Psoas muscle (tissue), 8 donors: Measurements from ENCODE around the gene GCDH. TPM values are rescaled to one million over a fixed set of nuclear protein-coding genes. Genes with fewer than 3 reads are reported as not detected.
A peak's percentile ranks its signal among the peaks of the same experiment; 100 is the strongest.

Experiments
- ATAC-seq, 4 donors: fragments of 200-7000 bp; cut with Tn5 transposase; one replicate each; pipeline ENCODE4 v1.9.1; 2020; ENCODE audit warnings: moderate library complexity in 3 of 4, mild to moderate bottlenecking in 2 of 4
- DNase-seq, 2 donors: peaks; one replicate each; pipeline ENCODE4 v3.0.0-alpha.2; 2020
- H3K27ac ChIP-seq: fragments of 200-600 bp; one replicate; pipeline ENCODE4 v1.8.0; 2022
- H3K27me3 ChIP-seq, 3 donors: fragments of 200-600 bp in 1 of 3; one replicate each; pipeline versions ENCODE4 v1.6.1 to v1.8.0; 2013 to 2022; ENCODE audit warnings: low read length in 2 of 3, mild to moderate bottlenecking in 2 of 3, moderate library complexity in 1 of 3; ENCODE audit not compliant: insufficient read depth in 3 of 3
- H3K36me3 ChIP-seq, 2 donors: fragments of 200-600 bp in 1 of 2; one replicate each; pipeline versions ENCODE4 v1.6.1 to v1.8.0; 2013 to 2022; ENCODE audit warnings: low read depth in 1 of 2, mild to moderate bottlenecking in 1 of 2, moderate library complexity in 1 of 2; ENCODE audit not compliant: insufficient read depth in 1 of 2
- H3K4me1 ChIP-seq: fragments of 200-600 bp; one replicate; pipeline ENCODE4 v1.8.0; 2022
- H3K4me3 ChIP-seq: fragments of 200-600 bp; one replicate; pipeline ENCODE4 v1.8.0; 2022; ENCODE audit warnings: mild to moderate bottlenecking
- H3K9me3 ChIP-seq: fragments of 200-600 bp; one replicate; pipeline ENCODE4 v1.8.0; 2022
- WGBS, 3 donors: extraction: QIAGEN DNeasy Blood & Tissue Kit; methylation state at CpG; one replicate each; pipeline versions ENCODE4 v1.1.6 to v1.1.7; 2013; 5-methylcytosine and 5-hydroxymethylcytosine counted together
- intact Hi-C, 2 donors: fragments of 100-400 bp; cut with DNase I; formaldehyde crosslinking; loops; one replicate each; pipeline versions ENCODE4 v1.11.0 to v1.14.2; 2022
- polyA plus RNA-seq, 3 donors: library from polyadenylated mRNA; stranded (reverse); fragments of 200-250 nt; gene quantifications; one replicate each; pipeline ENCODE4 v1.2.3, GENCODE V29; 2013
- total RNA-seq, 4 donors: library from RNA; stranded (reverse); fragmentation: NEBNext Ultra II Directional in 2 of 4; extraction: Animal tissue kit (Norgen Biotek cat#: 25700) in 2 of 4; gene quantifications; one replicate each; pipeline versions ENCODE4 v1.2.1 to v1.2.4, GENCODE V29; 2021 to 2023
- TF ChIP-seq, protein P1 (sequence below): fragments of 200-600 bp; IDR thresholded peaks from one replicate; pipeline ENCODE4 v1.8.0; 2022; ENCODE audit warnings: antibody characterized with exemption
- donor health status: healthy with polysubstance abuse.
- donor health status: DM: no; HTN: no; CAD: no; lungs with moderate emphysema.
- donor health status: Bipolar disorder and iron deficiency.
- donor health status: healthy.
- donor health status: DM: yes; HTN: yes; CAD: no.
- donor health status: DM: no; HTN: no; CAD: no.
- donor health status: DM: no; HTN: no; CAD: no.
- donor health status: DM: yes; HTN: yes; CAD: no.

The GCDH gene
- total and polyA plus RNA-seq, 7 donors: 18.9 to 45.2 (median 21.9) TPM

DNA sequence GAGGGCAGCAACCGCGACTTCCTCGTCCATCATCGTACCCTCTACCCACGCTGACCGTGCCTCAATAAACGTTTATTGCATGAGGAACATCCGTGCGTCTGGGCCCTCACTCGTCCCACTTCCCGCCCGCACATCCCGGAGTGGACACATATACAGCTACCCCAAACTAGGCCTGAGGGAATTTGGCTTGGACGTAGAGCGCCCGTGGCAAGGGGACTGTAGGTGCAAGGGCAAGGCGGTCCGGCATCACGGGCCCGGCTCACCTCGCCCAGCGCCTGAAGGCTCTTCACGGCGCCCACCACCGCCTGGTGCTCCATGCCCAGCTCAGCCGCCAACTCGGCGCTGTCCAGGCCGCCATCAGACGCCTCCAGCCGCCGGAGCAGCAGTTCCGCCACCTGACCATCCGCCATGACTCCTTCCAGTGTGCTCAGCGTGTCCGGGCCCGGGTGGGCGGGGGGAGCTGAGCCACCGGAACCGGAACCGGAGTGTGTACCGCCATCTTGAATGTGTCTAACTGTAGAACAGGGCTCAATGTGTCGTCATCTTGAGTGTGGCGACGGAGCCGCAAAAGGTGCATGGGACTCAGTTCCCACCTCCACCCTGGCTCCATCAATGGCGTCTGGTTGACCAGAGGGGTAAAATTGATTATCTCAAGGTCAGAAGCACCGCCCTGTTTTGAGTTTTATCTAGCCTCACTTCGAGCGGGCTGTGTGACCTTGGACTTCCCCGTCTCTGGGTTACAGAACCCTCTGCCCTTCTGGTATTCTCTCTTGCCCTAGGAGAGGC, 42.5 kb downstream of the GCDH start, which contains the start of gene FARSA:
Gene FARSA (minus strand): TSS at position 425 of the 786 bp plus-strand sequence. CDS start 15 bp downstream, at position 410.
- Histone ChIP-seq H3K36me3 (peaks cover 0 to 28% of the 10 kb centered on the region in 2 donors), H3K27ac (peak within 1 kb of the TSS; percentile 86), H3K27me3 (no peaks in the 10 kb centered on the region), H3K4me1 (peaks cover 14% of the 10 kb centered on the region), H3K9me3 (no peaks in the 10 kb centered on the region), H3K4me3 (peak within 1 kb of the TSS; percentile 94)
- TF ChIP-seq, protein P1, sequence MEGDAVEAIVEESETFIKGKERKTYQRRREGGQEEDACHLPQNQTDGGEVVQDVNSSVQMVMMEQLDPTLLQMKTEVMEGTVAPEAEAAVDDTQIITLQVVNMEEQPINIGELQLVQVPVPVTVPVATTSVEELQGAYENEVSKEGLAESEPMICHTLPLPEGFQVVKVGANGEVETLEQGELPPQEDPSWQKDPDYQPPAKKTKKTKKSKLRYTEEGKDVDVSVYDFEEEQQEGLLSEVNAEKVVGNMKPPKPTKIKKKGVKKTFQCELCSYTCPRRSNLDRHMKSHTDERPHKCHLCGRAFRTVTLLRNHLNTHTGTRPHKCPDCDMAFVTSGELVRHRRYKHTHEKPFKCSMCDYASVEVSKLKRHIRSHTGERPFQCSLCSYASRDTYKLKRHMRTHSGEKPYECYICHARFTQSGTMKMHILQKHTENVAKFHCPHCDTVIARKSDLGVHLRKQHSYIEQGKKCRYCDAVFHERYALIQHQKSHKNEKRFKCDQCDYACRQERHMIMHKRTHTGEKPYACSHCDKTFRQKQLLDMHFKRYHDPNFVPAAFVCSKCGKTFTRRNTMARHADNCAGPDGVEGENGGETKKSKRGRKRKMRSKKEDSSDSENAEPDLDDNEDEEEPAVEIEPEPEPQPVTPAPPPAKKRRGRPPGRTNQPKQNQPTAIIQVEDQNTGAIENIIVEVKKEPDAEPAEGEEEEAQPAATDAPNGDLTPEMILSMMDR: no peak
- ATAC-seq: peak; percentile 81 to 84 (median 84)
- DNase-seq: peak; percentile 95
- intact Hi-C loops: loop anchor here in 1 of 2 donors (10.0 kb wide), 1 partner anchor 129 kb away; the partner anchor contains the start of genes PRDX2, RNASEH2A and THSD8
- WGBS, 3 donors: 2 to 3% (median 3%) methylated on average over 49 to 51 of the region's 51 CpGs

DNA sequence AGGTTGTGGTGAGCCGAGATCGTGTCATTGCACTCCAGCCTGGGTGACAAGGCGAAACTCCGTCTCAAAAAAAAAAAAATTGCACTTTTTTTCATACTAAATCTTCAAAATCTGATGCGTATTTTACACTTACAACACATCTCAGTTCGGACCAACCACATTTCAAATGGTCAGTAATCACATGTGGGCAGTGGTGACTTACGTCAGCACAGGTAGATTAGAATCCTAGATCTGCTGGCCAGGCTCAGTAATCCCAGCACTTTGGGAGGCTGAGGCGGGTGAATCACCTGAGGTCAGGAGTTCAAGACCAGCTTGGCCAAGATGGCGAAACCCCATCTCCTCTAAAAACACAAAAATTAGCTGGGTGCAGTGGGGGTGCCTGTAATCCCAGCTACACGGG, 44.1 kb downstream of the GCDH start:
- DNase-seq (no peak), ATAC-seq (no peak)
- H3K27ac ChIP-seq: no peak overlapping the region
- TF ChIP-seq, protein P1: no peak
- intact Hi-C loops: loop anchor here in 1 of 2 donors (10.0 kb wide), 1 partner anchor 130 kb away; the partner anchor contains the start of genes PRDX2, RNASEH2A and THSD8
- peaks cover 21% of the 10 kb centered on the region for H3K4me1 ChIP-seq
- whole genome bisulfite sequencing, 3 donors: 87 to 90% (median 89%) methylated on average over 10 of the region's 10 CpGs
- no peaks in the 10 kb centered on the region for H3K27me3 ChIP-seq
- no peak overlapping the region for H3K4me3 ChIP-seq
- no peaks in the 10 kb centered on the region for H3K9me3 ChIP-seq
- peaks cover 3 to 21% of the 10 kb centered on the region in 2 donors for H3K36me3 ChIP-seq

DNA sequence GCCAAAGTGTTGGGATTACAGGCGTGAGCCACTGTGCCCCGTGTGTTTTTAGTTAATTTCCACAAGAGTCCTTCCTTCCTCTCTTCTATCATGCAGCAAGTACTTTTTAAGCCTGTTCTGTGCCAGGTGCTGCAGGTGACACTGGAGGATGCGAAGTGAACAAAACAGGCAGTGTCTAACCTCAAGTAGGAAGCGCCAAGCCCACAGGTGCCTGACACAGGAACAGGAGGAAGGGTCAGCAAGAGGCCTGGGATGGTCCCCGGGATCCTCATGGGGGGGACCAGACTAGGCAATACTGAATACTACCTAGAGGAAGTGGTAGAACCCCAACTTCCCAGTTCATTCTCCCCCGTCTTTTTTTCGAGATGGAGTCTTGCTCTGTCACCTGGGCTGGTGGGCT, 45.6 kb downstream of the GCDH start:
- Histone ChIP-seq H3K9me3 (no peaks in the 10 kb centered on the region), H3K36me3 (peaks cover 13 to 24% of the 10 kb centered on the region in 2 donors), H3K27me3 (no peaks in the 10 kb centered on the region), H3K4me3 (no peak overlapping the region), H3K4me1 (peaks cover 31% of the 10 kb centered on the region), H3K27ac (no peak overlapping the region)
- TF ChIP-seq, protein P1: no peak
- DNase-seq (no peak), ATAC-seq (no peak)
- intact Hi-C loops: loop anchor here in 1 of 2 donors (10.0 kb wide), 1 partner anchor 132 kb away; the partner anchor contains the start of genes PRDX2, RNASEH2A and THSD8
- 71 to 79% (median 74%) methylated on average over 7 of the region's 7 CpGs for WGBS, 3 donors

DNA sequence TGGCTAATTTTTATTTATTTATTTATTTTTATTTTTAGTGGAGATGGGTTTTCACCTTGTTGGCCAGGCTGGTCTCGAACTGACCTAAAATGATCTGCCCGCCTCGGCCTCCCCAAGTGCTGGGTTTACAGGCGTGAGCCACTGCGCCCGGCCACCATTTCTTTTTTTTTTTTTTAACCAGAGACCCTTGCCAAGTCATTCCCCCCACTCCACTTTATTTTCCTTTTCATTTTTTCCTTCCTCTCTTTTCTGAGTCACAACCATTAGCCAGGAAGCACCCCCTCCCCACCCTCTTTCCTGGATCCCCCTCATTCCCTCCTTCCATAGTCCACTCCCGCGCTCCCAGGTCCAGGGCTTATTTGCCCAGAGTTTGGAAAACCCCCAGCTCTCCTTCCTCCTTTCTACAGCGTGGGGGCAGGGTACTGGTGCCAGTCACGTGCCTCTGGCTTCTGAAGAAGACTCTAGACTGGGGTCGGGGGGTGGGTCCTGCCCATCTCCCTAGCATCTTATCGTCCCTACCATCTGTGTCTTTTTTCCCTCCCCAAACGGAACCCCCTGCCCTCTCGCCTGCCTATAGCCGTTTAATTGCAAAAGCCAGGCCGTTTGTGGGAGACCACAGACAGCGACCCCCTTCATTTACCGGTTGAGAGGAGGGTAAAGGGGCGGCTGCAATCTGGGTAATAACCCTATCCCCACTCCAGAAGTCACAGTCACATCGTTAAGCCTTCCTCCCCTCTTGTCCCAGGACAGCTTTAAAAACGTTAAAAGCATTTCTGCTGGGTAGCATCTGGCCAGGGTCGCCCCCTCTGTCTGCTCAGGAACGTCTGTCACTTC, 46.4 kb downstream of the GCDH start:
- Histone ChIP-seq H3K4me3 (peak overlapping the region; percentile 98), H3K9me3 (no peaks in the 10 kb centered on the region), H3K27me3 (no peaks in the 10 kb centered on the region), H3K4me1 (peaks cover 28% of the 10 kb centered on the region), H3K36me3 (peaks cover 13 to 31% of the 10 kb centered on the region in 2 donors), H3K27ac (peak overlapping the region; percentile 51)
- intact Hi-C loops: loop anchor here in 1 of 2 donors (10.0 kb wide), 1 partner anchor 133 kb away; the partner anchor contains the start of genes PRDX2, RNASEH2A and THSD8
- DNase-seq (no peak), ATAC-seq (no peak)
- WGBS, 3 donors: 24 to 30% (median 26%) methylated on average over 23 of the region's 23 CpGs
- TF ChIP-seq, protein P1: no peak
